Coronary artery (tissue), 2 donors: ENCODE results near the gene DECR2.
"Not testable (repeated sequence)": the region's sequence is repeated elsewhere in the genome, so short reads cannot be mapped to it uniquely, and the experiment has no call there.

Source experiments
- DNase-seq: peaks from one replicate; pipeline ENCODE4 v3.0.0-alpha.2; 2017; ENCODE audit warnings: low spot score
- H3K27ac ChIP-seq, 2 donors: fragments of 200-600 bp; sonication (generic); one replicate each; pipeline ENCODE4 v1.5.1; 2016 to 2019
- H3K4me3 ChIP-seq: fragments of 200-600 bp; sonication (generic); 2 replicates; pipeline ENCODE4 v1.5.1; 2016; ENCODE audit warnings: mild to moderate bottlenecking, moderate library complexity
- CTCF ChIP-seq: fragments of 200-600 bp; sonication (generic); IDR thresholded peaks from one replicate; pipeline ENCODE4 v1.5.1; 2019; ENCODE audit warnings: antibody characterized with exemption

Gene DECR2

GRCh38 chr16:356741-357140 lies 44.9 kb upstream of the DECR2 start:
- H3K27ac ChIP-seq: no peak overlapping the region
- TF ChIP-seq CTCF: no peak

DNA sequence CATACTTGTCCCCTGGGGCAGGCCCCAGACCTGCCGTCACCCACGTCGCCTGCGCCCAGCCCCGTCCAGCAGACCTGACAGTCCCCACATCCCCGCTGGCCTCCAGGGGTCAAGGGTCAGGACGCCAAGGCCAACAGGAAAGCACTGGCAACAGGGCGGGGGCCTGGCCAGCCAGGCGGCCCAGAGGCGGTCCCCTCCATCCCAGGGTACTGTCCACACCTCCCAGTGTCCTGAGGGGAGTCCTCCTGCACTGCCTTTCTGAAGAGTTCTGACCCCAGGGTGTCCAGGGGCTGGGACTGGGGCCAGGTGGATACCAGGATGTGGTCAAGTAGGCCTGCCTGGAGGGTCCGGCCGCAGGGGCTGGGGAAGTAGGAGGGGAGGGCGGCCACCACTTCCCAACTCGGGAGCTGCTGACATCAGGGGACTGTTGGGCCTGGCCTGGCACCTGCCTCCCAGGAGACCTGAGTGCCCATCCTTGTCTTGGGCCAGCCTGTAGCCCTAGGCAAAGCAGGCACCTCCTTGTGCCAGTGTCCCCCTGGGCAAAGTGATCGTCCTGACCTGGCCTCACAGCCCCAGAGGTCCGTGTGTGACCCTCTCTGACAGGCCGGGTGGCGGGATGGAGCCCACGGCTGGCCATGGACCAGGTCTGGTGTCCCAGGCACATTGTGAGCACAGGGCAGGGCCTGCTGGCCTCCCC lies 42.5 kb upstream of the DECR2 start:
- TF ChIP-seq CTCF: no peak
- no peak for DNase-seq
- Histone ChIP-seq H3K4me3 (no peak overlapping the region), H3K27ac (no peak overlapping the region)

More at GRCh38 chr16:356741-357140, 44.9 kb upstream of the DECR2 start:
- H3K4me3 ChIP-seq: no peak overlapping the region
- no peak for DNase-seq

- H3K27ac ChIP-seq: no peak overlapping the region
- DNase-seq: no peak
- no peak for TF ChIP-seq CTCF
- no peak overlapping the region for H3K4me3 ChIP-seq
Measured at GRCh38 chr16:359871-360697, 41.6 kb upstream of the DECR2 start.

- Histone ChIP-seq H3K27ac (no peak overlapping the region), H3K4me3 (no peak overlapping the region)
- DNase-seq: no peak
- no peak for TF ChIP-seq CTCF
Measured at GRCh38 chr16:360698-361336, 40.9 kb upstream of the DECR2 start.

- DNase-seq: no peak
- Histone ChIP-seq H3K27ac (no peak overlapping the region), H3K4me3 (no peak overlapping the region)
- no peak for TF ChIP-seq CTCF
Measured at GRCh38 chr16:361341-361871, 40.3 kb upstream of the DECR2 start.

GRCh38 chr16:361872-362701 lies 39.6 kb upstream of the DECR2 start:
- no peak overlapping the region for H3K4me3 ChIP-seq
- no peak overlapping the region for H3K27ac ChIP-seq
- no peak for DNase-seq
- peak; percentile 48 for TF ChIP-seq CTCF

DNA sequence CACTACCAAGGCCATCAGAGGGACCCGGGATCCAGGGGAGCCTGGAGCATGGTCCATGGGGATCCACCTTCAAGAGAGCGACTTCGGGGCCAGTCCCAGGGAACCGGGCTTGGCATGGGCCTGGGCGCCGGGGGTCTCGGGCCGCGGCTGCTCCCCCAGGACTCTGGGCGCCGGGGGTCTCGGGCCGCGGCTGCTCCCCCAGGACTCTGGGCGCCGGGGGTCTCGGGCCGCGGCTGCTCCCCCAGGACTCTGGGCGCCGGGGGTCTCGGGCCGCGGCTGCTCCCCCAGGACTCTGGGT lies 39.0 kb upstream of the DECR2 start:
- DNase-seq, H3K27ac ChIP-seq, H3K4me3 ChIP-seq: not testable (repeated sequence)
